Thyroid gland (tissue), 4 donors: Measurements from ENCODE around the gene COPZ2. TPM values are rescaled to one million over a fixed set of nuclear protein-coding genes. Genes with fewer than 3 reads are reported as not detected.

Experiments used
- DNase-seq, 2 donors: peaks; one replicate each; pipeline ENCODE4 v3.0.0-alpha.2; 2019
- H3K27ac ChIP-seq, 3 donors: fragments of 200-600 bp; sonication (generic); 1 replicate in 2 of 3; 2 replicates in 1 of 3; pipeline ENCODE4 v1.5.1; 2016 to 2019; ENCODE audit warnings: mild to moderate bottlenecking in 1 of 3, moderate library complexity in 1 of 3
- H3K27me3 ChIP-seq: fragments of 200-600 bp; sonication (generic); one replicate; pipeline ENCODE4 v1.5.1; 2019
- H3K36me3 ChIP-seq, 2 donors: fragments of 200-600 bp; sonication (generic); one replicate each; pipeline ENCODE4 v1.5.1; 2016 to 2019
- H3K4me1 ChIP-seq, 2 donors: fragments of 200-600 bp; sonication (generic); one replicate each; pipeline ENCODE4 v1.5.1; 2017 to 2019
- H3K4me3 ChIP-seq, 3 donors: fragments of 200-600 bp; sonication (generic); replicated peaks in 1 of 3; 1 replicate in 2 of 3; 2 replicates in 1 of 3; pipeline ENCODE4 v1.5.1; 2016; ENCODE audit warnings: mild to moderate bottlenecking in 1 of 3
- H3K9me3 ChIP-seq: fragments of 200-600 bp; sonication (generic); one replicate; pipeline ENCODE4 v1.5.1; 2017
- CTCF ChIP-seq, 6 experiments: fragments of 200-600 bp in 3 of 6; fragments of 450-650 bp in 3 of 6; sonication (generic) in 3 of 6; IDR thresholded peaks; one replicate each; pipeline ENCODE4 v1.5.1; 2016 to 2019; ENCODE audit warnings: antibody characterized with exemption in 6 of 6, mild to moderate bottlenecking in 2 of 6, inconsistent platforms in 1 of 6, moderate library complexity in 1 of 6
- POLR2A ChIP-seq, 2 donors: fragments of 450-650 bp; IDR thresholded peaks; one replicate each; pipeline ENCODE4 v1.6.1; 2017; ENCODE audit warnings: antibody characterized with exemption in 2 of 2, mild to moderate bottlenecking in 2 of 2, moderate library complexity in 1 of 2
- WGBS, 2 donors: methylation state at CpG; one replicate each; pipeline ENCODE4 v1.1.5; 2017; 5-methylcytosine and 5-hydroxymethylcytosine counted together
- intact Hi-C: fragments of 100-400 bp; cut with DNase I; formaldehyde crosslinking; loops from one replicate; pipeline ENCODE4 v1.15.1; 2023
- total RNA-seq, 4 donors: library from RNA; depleted of rRNA; stranded (reverse); fragments of >200 nt; gene quantifications; one replicate each; pipeline ENCODE4 v1.2.3, GENCODE V29; 2016

Gene COPZ2
- total RNA-seq, 4 donors from 2014 or later, result 19.3 to 55.8 (median 45.2) TPM

DNA sequence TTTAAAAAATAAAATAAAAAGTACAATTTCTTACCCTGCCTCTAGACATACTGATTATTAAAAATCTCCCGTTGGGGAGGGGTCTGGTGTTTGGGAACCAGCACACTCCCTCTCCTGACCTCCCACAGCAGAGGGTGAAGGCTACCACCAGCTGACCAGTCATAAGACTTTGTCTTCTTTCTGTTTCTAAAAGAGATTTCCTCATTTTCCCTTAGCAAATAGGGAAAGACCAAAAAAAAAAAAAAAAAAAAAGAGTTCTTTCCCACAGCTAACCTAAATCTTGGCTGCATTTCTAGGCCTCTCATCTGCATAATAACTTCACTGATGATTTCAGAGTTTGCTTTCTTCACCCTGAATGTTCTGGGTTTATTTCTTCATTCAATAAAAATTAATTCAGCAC is 36.4 kb downstream of the COPZ2 start:
- H3K4me1 ChIP-seq, result peaks cover 10 to 32% of the 10 kb centered on the region in 2 donors
- no peak for DNase-seq
- no peaks in the 10 kb centered on the region for H3K9me3 ChIP-seq
- no peak overlapping the region for H3K27ac ChIP-seq
- no peaks in the 10 kb centered on the region for H3K27me3 ChIP-seq
- H3K36me3 ChIP-seq, result no peaks in the 10 kb centered on the region
- intact Hi-C loops, result no loop called here
- no peak for TF ChIP-seq POLR2A (IDR thresholded peaks at IDR 0.05)
- TF ChIP-seq CTCF (IDR thresholded peaks at IDR 0.05), result no peak
- H3K4me3 ChIP-seq, result no peak overlapping the region
- WGBS, 2 donors, result 83 to 84% methylated on average over 1 of the region's 1 CpG

DNA sequence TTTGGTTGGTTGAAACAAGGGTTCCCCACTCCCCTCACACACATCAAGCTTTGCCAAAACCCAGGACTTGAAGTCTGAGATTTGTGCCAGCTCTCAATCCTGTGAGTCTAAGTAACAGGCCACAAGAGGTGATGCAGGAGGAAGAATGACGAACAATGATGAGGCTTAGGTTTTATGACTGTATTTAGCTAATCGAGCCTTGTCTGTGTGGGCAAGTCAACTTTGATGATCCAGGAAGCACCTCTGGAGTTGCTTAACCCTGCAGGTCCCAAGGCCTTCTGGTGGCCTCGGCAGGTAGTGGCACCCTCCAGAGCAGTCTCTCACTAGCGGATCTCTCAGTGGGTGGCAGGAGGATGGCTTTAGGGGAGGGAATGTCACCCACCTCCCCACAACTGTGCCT is 38.0 kb downstream of the COPZ2 start:
- no peak for DNase-seq
- WGBS, 2 donors, result 54 to 70% methylated on average over 4 of the region's 4 CpGs
- Histone ChIP-seq H3K9me3 (no peaks in the 10 kb centered on the region), H3K36me3 (no peaks in the 10 kb centered on the region), H3K4me1 (peaks cover 10 to 21% of the 10 kb centered on the region in 2 donors), H3K27me3 (no peaks in the 10 kb centered on the region), H3K4me3 (no peak overlapping the region), H3K27ac (no peak overlapping the region)
- TF ChIP-seq POLR2A (IDR thresholded peaks at IDR 0.05) (no peak), CTCF (IDR thresholded peaks at IDR 0.05) (no peak)
- intact Hi-C loops, result no loop called here

GRCh38 chr17:47998044-47998443 is 39.6 kb downstream of the COPZ2 start:
- Histone ChIP-seq H3K27ac (no peak overlapping the region), H3K4me3 (no peak overlapping the region), H3K27me3 (no peaks in the 10 kb centered on the region), H3K36me3 (no peaks in the 10 kb centered on the region), H3K4me1 (peaks cover 9 to 20% of the 10 kb centered on the region in 2 donors), H3K9me3 (no peaks in the 10 kb centered on the region)
- no peak for TF ChIP-seq POLR2A (IDR thresholded peaks at IDR 0.05)
- no peak for TF ChIP-seq CTCF (IDR thresholded peaks at IDR 0.05)
- intact Hi-C loops, result no loop called here
- no peak for DNase-seq
- WGBS, 2 donors, result 90 to 95% methylated on average over 7 of the region's 7 CpGs

- H3K27me3 ChIP-seq, result no peaks in the 10 kb centered on the region
- H3K27ac ChIP-seq, result no peak overlapping the region
- no peak for DNase-seq
- WGBS, 2 donors, result 81 to 86% methylated on average over 7 of the region's 7 CpGs
- intact Hi-C loops, result no loop called here
- peaks cover 4 to 16% of the 10 kb centered on the region in 2 donors for H3K4me1 ChIP-seq
- no peak for TF ChIP-seq POLR2A (IDR thresholded peaks at IDR 0.05)
- H3K36me3 ChIP-seq, result no peaks in the 10 kb centered on the region
- no peaks in the 10 kb centered on the region for H3K9me3 ChIP-seq
- H3K4me3 ChIP-seq, result no peak overlapping the region
These were observed 40.0 kb downstream of the COPZ2 start for GRCh38 chr17:47997586-47997985.

DNA sequence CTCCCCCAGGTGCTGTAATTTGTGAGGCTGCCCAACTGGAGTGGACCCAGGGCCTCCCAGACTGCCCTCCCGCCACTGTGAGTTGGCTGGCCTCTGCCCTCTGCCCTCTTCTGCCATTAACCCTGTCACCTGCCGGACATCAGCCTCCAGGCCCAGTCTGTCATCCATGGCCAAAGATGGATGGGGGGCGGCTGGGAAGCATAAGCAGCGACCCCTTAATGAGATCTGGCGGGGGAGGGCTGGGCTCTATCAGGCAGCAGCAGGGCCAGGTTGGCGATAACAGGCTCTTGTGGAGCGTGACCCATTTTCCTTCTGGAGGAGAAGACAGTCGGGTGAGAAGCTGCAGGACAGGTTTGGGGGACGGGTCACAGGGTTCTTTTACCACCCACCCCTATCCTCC is 41.4 kb downstream of the COPZ2 start:
- intact Hi-C loops, result no loop called here
- Histone ChIP-seq H3K27ac (no peak overlapping the region), H3K4me3 (no peak overlapping the region), H3K27me3 (no peaks in the 10 kb centered on the region), H3K9me3 (no peaks in the 10 kb centered on the region), H3K36me3 (no peaks in the 10 kb centered on the region), H3K4me1 (peaks cover 0 to 7% of the 10 kb centered on the region in 2 donors)
- TF ChIP-seq CTCF (IDR thresholded peaks at IDR 0.05) (no peak), POLR2A (IDR thresholded peaks at IDR 0.05) (no peak)
- WGBS, 2 donors, result 52 to 55% methylated on average over 9 of the region's 9 CpGs
- DNase-seq, result peak; percentile 39 to 50
